H7 (cell line): ENCODE data around the gene HSD17B14. TPM values are rescaled to one million over a fixed set of nuclear protein-coding genes. Genes with fewer than 3 reads are reported as not detected.

ENCODE experiments used
- DNase-seq: peaks from one replicate; pipeline ENCODE4 v3.0.0; 2012
- H3K27me3 ChIP-seq: 2 replicates; pipeline ENCODE4 v1.6.0; 2011; ENCODE audit warnings: mild to moderate bottlenecking, low read length; ENCODE audit not compliant: control insufficient read depth, insufficient read depth
- H3K36me3 ChIP-seq: replicated peaks from 2 replicates; pipeline ENCODE4 v1.5.1; 2011; ENCODE audit warnings: low read length; ENCODE audit not compliant: control insufficient read depth, insufficient read depth
- H3K4me3 ChIP-seq: 2 replicates; pipeline ENCODE4 v1.5.1; 2011; ENCODE audit warnings: low read depth, mild to moderate bottlenecking, control low read depth, low read length, moderate library complexity; ENCODE audit not compliant: insufficient read depth
- total RNA-seq: library from RNA; depleted of rRNA; stranded (reverse); fragments of >200 nt; shearing (Covaris generic); gene quantifications from 2 replicates; pipeline ENCODE4 v1.2.3, GENCODE V29; 2014

The HSD17B14 gene
- total RNA-seq, 1 experiment from 2014 or later: 9.9 TPM

- Histone ChIP-seq H3K36me3 (no peaks in the 10 kb centered on the region), H3K27me3 (no peaks in the 10 kb centered on the region), H3K4me3 (no peak overlapping the region)
- no peak for DNase-seq
Measured at GRCh38 chr19:48822514-48822913, 13.8 kb downstream of the HSD17B14 start.

GRCh38 chr19:48821633-48822032 lies 14.7 kb downstream of the HSD17B14 start:
- no peak overlapping the region for H3K4me3 ChIP-seq
- H3K27me3 ChIP-seq: no peaks in the 10 kb centered on the region
- H3K36me3 ChIP-seq: no peaks in the 10 kb centered on the region
- DNase-seq: no peak

- Histone ChIP-seq H3K36me3 (no peaks in the 10 kb centered on the region; the same call in 1 of the 2 replicates), H3K27me3 (no peaks in the 10 kb centered on the region), H3K4me3 (no peak overlapping the region)
- DNase-seq: no peak
Measured at GRCh38 chr19:48819366-48819816, 16.9 kb downstream of the HSD17B14 start.

GRCh38 chr19:48818234-48818820 lies 18.0 kb downstream of the HSD17B14 start:
- Histone ChIP-seq H3K4me3 (no peak overlapping the region), H3K36me3 (no peaks in the 10 kb centered on the region; the same call in 1 of the 2 replicates), H3K27me3 (no peaks in the 10 kb centered on the region)
- no peak for DNase-seq

GRCh38 chr19:48817585-48818124 lies 18.6 kb downstream of the HSD17B14 start:
- no peak overlapping the region for H3K4me3 ChIP-seq
- H3K27me3 ChIP-seq: no peaks in the 10 kb centered on the region
- DNase-seq: no peak
- no peaks in the 10 kb centered on the region; the same call in 1 of the 2 replicates for H3K36me3 ChIP-seq

- no peaks in the 10 kb centered on the region; the same call in 1 of the 2 replicates for H3K36me3 ChIP-seq
- no peaks in the 10 kb centered on the region for H3K27me3 ChIP-seq
- H3K4me3 ChIP-seq: no peak overlapping the region
- DNase-seq: no peak
Measured at GRCh38 chr19:48815870-48816501, 20.3 kb downstream of the HSD17B14 start.

DNA sequence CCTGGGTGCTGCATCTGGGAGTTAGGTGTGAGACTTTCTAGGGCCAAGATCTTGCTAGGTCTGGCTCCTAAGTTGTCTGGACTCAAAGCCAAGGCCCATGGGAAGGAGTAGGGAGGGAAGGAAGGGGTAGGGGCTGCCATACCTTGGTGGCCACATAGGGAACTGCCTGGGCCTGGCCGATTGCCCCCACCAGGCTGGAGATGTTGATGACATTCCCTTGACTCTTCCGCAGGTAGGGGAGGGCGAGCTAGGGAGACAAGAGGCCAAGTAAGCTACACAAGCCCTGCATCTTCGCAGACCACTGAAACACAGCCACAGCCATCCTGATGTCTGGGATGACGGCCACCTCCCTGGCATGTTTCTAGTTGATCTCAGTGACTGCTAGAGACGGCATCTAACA lies 21.4 kb downstream of the HSD17B14 start:
- peaks cover 5% of the 10 kb centered on the region; the same call in 1 of the 2 replicates for H3K27me3 ChIP-seq
- no peaks in the 10 kb centered on the region; the same call in 1 of the 2 replicates for H3K36me3 ChIP-seq
- DNase-seq: peak; percentile 51

DNA sequence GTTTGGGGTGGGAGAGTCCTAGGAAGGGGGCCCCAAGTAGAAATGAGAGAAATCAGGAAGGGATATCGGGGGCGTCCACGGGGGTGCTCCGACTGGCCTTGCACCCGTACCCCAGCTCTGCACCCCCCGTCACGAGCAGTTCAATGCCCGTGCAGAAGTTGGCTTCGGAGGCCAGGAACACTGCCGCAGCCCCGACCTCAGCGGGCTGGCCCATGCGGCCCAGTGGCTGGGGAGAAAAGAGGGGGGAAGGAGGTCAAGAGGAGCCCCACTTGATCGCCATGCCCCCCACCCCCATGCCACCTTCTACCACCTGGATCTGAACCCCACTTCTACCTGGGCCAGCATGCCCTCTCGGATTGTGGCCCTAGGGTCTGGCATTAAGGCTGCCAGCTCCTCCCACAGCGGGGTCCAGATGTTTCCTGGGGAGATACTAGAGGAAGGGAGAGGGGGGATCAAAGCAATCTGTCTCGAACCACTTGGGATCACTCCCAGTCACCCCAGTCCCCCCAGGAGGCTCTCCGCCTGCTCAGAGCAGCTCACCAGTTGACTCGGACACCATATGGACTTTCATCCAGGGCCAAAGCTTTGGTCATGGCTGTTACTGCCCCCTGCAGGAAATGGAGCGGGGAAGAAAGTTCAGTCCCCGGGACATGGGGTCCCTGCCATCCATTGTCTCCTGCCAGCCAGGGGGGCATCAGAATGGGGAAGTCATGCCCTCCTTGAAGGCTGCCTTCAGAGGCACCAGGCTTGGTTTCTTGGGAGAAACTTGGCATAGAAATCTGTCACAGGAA lies 23.0 kb downstream of the HSD17B14 start:
- H3K4me3 ChIP-seq: no peak overlapping the region
- no peaks in the 10 kb centered on the region; the same call in 1 of the 2 replicates for H3K36me3 ChIP-seq
- peaks cover 6% of the 10 kb centered on the region; the same call in 1 of the 2 replicates for H3K27me3 ChIP-seq
- DNase-seq: peak; percentile 80

More for the DNA sequence above, 21.4 kb downstream of the HSD17B14 start:
- no peak overlapping the region for H3K4me3 ChIP-seq

DNA sequence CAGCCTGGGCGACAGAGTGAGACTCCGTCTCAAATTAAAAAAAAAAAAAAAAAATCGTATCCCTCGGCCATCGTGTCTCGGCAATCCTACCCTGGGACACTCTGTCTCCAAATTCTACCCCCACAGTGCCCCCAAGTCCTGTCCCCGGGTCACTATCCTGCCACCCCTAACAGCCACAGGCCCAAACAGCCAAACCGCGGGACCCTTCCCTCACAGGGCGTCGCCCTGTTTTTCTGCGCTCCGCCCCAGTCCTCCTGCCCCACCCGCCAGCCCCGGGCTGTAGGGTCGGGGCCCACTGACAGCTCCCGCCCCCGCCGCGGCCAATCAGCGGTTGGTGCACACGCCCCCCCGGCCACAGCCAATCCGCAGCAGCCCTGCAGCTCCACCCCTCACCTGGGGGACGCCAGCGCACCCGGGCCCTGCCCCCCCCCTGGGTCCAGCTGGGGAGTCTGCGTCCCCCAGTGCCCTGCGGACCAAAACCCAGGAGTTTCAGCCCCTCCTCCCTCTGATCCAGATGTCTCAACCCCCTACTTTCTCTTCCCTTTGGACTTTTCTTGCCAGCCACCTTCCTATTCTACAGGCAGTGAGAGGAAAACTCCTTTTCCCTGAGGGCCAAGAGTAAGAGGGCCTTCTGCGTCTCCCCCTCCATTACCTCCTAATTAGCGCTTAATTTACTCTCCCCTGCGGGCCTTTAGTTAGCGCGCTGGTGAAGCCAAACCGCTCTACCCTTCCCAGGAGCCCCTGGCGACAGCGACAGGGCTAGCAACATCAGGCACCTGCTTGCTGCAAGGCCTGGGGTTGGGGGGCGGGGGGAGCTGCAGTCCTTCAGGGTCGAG lies 24.0 kb downstream of the HSD17B14 start:
- DNase-seq: peak; percentile 99
- H3K27me3 ChIP-seq: peaks cover 6% of the 10 kb centered on the region; the same call in 1 of the 2 replicates
- peak overlapping the region; percentile 24; the same call in 1 of the 2 replicates for H3K4me3 ChIP-seq
- H3K36me3 ChIP-seq: no peaks in the 10 kb centered on the region; the same call in 1 of the 2 replicates

GRCh38 chr19:48810151-48810550 lies 26.1 kb downstream of the HSD17B14 start:
- no peaks in the 10 kb centered on the region; the same call in 1 of the 2 replicates for H3K36me3 ChIP-seq
- peak overlapping the region; percentile 52 for H3K4me3 ChIP-seq
- peaks cover 6% of the 10 kb centered on the region; the same call in 1 of the 2 replicates for H3K27me3 ChIP-seq
- no peak for DNase-seq

- peak; percentile 71 for DNase-seq
- Histone ChIP-seq H3K27me3 (peaks cover 6% of the 10 kb centered on the region; the same call in 1 of the 2 replicates), H3K36me3 (0 out of 2 replicates have a peak, but pooled peaks cover 1% of the 10 kb centered on the region), H3K4me3 (no peak overlapping the region)
Measured at GRCh38 chr19:48807590-48808308, 28.5 kb downstream of the HSD17B14 start.

DNA sequence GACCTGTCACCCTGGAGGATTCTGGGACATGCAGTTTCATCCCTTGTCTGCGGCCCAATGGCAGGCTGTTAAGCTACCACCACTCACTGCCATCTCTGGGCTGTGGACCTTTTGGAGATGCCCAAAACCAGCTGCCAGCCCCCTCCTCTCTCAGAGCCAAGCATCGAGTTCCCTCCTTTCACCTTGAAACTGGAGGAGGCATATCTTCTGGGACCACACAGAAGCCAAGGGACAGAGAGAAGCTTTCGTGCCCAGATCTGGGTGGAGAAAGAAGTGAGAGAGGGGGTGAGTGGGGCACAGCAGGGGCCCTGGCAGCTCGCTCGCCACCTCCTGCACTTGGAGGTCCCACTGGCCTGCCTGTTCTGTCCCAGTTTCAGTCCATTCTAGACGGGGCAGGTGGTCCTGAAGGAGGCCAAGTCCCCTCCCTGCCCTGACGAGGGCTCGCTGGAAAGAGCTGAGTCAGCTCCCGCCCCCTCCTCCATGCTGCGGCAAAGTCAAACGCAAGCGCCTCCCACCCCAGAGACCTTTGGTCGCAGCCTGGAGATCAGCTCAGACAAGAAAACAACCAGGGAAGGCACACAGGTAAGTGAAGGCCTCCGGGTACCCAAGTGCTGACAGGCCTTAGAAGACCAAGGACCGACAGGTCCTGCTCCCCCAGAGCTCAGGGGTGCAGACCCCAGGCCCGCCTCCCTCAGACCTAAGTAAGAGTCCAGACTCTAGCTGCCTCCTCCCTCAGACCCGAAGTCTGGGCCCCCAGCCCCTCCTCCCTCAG lies 29.3 kb downstream of the HSD17B14 start:
- H3K27me3 ChIP-seq: peaks cover 6% of the 10 kb centered on the region; the same call in 1 of the 2 replicates
- 0 out of 2 replicates have a peak, but pooled peaks cover 1% of the 10 kb centered on the region for H3K36me3 ChIP-seq
- H3K4me3 ChIP-seq: no peak overlapping the region
- DNase-seq: peak; percentile 86
